NK-92 (cell line): ENCODE results near the gene OR8G5.

Experiments used
- DNase-seq: peaks from one replicate; lab custom pipeline; 2025; ENCODE audit not compliant: unreplicated experiment; lab: John Stamatoyannopoulos, UW

Gene OR8G5

DNA sequence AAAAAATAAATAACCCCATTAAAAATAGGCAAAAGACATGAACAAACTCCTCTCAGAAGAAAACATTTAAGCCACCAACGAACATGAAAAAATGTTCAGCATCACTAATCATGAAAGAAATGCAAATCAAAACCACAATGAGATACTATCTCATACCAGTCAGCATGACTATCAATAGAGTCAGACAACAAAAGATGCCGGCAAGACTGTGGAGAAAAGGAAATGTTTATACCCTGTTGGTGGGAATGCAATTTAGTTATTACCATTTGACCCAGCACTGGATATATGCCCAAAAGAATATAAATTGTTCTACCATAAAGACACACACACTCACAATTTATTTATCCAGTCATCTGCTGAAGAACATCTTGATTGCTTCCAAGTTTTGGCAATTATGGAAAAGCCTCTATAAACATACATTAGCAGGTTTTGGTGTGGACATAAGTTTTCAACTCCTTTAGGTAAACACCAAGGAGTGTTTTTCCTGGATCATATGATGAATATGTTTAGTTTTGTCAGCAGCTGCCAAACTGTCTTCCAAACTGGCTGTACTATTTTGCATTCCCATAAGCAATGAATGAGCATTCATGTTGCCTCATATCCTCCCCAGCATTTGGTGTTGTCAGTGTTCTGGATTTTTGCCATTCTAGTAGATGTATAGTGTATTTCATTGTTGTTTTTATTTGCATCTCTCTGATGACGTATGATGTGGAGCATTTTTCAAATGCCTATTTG lies 29.6 kb downstream of the OR8G5 start:
- DNase-seq: no peak

DNA sequence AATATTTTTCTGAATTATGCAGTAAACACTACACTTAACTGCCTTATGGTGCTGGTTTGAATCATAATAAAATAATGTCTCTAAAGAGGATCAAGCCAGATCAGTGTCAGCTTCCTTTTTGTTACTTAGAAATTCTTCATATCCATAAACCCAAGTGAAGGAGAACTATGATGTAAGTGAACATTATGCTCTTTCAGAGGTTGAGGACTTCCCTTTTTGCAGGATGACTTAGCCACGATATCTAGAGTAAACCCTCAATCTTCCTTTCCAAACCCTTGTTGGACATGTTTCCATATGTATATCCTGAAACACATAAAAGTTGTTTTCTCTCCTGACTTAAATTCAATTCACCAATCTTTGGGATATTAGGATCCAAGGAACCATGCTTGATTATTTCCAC lies 38.5 kb downstream of the OR8G5 start:
- no peak for DNase-seq

DNA sequence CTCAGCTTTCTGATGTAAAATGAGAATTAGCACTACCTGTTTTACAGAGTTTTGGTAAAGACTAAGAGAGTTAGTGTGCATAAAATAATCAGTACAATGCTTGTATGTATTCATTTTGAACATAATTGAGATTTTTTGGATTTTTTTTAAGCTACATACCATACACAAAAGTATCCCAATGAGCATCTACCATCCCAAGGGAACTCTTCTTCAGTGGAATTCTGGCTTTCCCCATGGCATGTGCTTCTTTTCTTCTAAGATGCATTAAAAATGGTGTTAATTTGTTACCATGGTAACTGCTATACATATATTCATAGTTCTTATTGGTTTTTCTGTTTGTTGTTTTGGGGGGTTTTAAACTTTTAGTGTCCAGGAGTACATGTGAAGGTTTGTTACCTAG lies 39.8 kb downstream of the OR8G5 start:
- no peak for DNase-seq

- no peak for DNase-seq
Measured at GRCh38 chr11:124297921-124298320, 41.7 kb downstream of the OR8G5 start.

- no peak for DNase-seq
Measured at GRCh38 chr11:124301548-124301947, 45.4 kb downstream of the OR8G5 start.

DNA sequence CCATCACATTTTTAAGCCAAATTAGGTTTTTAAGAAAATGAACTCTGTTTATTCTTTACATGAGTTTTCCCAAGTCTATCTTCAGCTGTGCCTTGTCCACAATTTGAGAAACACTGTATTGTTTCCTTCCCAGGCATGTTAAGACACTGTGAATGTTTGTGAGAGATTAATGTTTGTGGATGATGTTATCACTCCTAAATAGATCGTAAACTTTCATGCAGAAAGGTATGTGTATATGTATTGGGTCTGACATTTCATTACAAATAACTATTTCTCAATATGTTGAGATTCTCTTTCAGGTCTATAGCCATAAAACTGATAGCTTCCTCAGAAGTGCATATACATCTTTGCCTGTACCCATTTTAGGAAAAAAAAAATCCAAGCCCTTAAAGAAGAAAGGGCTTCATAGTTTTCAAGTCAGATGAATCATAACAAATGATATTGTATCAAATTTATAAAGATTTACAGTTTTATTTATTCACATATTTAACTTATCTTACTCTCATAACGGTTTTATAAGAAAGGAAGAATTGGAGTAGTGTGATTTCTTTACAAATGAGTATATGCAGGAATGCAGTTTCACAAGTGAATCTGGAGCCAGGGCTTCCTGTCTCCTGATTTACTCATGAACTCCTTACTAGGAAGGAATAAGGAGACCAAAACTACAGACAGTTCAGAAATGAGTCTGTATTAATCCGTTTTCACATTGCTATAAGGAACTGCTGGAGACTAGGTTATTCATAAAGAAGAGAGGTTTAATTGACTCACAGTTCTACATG lies 46.4 kb downstream of the OR8G5 start:
- no peak for DNase-seq

DNA sequence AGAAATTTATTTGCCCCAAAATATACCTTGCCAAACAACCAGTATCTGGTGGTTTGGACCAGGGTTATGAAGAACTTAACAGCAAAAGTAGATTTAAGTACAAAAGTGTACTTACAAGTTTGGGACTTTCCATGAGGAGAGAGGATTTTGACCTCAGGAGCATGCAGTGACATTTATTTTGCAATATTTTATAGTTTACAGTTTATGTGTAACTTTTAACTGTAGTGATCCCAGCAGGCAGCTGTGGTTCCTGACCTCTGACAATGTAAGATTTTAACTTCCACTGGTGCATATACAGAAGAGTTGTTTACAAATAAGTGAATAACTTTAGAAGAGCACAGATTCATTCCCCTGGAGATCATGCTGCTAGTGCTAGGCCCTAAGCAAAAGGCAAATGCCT lies 50.9 kb downstream of the OR8G5 start:
- no peak for DNase-seq

GRCh38 chr11:124310721-124311120 lies 54.5 kb downstream of the OR8G5 start:
- no peak for DNase-seq

DNA sequence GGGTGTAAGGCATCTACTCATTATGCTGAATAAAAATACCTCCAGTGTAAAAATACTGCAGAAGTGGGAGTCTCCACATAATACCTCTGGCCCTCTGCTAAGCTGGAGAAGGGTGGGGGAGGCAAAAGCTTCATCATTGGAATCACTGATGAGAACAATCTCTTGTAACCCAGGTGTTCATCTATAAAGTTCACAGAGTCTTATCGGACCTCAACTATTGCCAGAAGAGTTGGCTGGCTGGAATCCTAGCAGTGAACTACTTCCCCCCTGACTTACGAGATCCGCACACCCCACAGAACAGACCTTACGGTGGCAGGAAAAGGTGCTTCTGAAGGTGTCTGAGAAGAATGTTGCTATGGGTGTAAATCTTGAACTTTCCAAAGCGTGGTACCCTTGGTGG lies 55.1 kb downstream of the OR8G5 start:
- DNase-seq: no peak

DNA sequence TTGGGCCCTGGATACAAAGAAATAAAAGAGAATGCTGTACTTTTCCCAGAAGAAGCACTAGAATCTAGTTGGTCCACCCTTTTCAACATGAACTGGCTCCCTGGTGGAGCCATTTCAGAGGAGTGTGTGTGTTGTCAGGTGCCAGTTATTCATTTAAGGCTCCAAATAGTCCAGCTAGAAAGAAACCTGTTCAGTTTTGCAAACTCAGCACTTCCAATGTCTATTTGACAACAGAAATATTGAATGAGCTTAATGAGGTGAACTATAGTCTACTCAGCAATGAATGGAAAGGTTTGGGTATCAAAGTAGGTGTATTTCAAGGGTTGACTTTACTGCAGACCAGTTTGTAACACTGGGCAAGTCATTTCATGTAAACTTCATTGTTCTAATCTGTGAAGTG lies 55.5 kb downstream of the OR8G5 start:
- no peak for DNase-seq

DNA sequence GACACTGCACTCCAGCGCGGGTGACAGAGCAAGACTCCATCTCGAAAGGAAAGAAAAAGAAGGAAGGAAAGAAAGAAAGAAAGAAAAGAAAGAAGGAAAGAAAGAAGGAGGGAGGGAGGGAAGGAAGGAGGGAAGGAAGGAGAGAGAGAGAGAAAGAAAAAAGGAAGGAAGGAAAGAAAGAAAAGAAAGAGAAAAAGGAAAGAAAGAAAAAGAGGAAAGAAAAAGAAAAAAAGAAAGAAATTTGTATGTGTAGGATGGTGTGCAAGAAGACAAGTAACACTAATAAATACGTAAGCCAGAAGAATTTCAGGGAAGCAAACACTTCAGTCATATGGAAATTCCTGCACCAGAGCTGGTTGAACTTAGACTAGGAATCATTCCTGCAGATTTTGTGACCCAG lies 57.0 kb downstream of the OR8G5 start:
- DNase-seq: no peak

DNA sequence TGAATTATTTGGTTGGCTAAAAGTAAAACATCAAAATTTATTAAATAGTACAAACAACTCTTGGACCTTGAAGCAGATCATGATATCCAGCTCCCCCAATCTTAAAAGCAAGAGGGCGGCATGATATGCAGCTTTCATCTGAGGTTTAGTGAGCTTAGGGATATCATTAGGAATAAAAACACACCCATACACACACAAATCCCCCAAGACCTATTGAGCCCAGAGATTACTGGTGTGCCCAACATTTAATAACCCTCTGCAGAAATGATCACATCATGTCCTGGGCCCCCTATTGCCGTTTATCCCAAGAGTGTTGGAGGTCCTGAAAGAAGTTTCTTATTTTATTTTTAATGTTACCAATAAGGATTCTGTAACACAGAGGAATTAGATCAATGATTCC lies 57.7 kb downstream of the OR8G5 start, which contains the start of gene OR8D1:
OR8D1 (minus strand) TSS at position 101 of the 400 bp plus-strand sequence. CDS start 3,183 bp downstream, outside the sequence.
- no peak for DNase-seq

DNA sequence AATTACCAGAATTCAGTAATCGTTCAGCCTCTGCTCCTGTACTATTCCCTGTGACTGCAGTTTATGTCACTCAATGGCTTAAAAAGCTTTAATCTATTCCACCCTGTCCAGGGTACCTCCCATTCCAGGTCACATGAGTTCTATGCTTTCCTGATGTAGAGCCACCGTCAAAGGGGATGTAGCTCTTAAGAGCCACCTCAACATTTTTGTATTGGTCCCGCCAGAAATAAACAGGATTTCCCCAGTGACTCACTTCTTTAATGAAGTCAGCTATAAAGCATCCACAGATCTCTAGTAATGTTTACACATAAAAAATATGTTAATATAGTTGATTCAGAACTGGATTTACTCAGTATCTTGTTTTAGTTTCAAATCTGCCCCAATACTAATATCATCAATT lies 58.9 kb downstream of the OR8G5 start:
- DNase-seq: no peak
